Heart right ventricle (tissue), 16 donors: Measurements from ENCODE around the gene BCOR. TPM values are rescaled to one million over a fixed set of nuclear protein-coding genes. Genes with fewer than 3 reads are reported as not detected.

Experiments
- ATAC-seq, 8 donors: fragments of 200-7000 bp; cut with Tn5 transposase; one replicate each; pipeline ENCODE4 v1.9.1; 2020; ENCODE audit warnings: mild to moderate bottlenecking in 8 of 8, moderate library complexity in 8 of 8, moderate number of reproducible peaks in 1 of 8
- DNase-seq, 2 donors: peaks; one replicate each; pipeline ENCODE4 v3.0.0-alpha.2; 2020
- H3K27ac ChIP-seq, 10 donors: fragments of 200-600 bp; sonication (generic) in 2 of 10; one replicate each; pipeline versions ENCODE4 v1.5.0 to v1.8.0; 2020 to 2022; ENCODE audit warnings: mild to moderate bottlenecking in 3 of 10
- H3K27me3 ChIP-seq, 7 donors: fragments of 200-600 bp; one replicate each; pipeline ENCODE4 v1.8.0; 2021 to 2022; ENCODE audit warnings: mild to moderate bottlenecking in 2 of 7
- H3K36me3 ChIP-seq, 9 donors: fragments of 200-600 bp; sonication (generic) in 1 of 9; one replicate each; pipeline versions ENCODE4 v1.5.0 to v1.8.0; 2020 to 2022; ENCODE audit warnings: mild to moderate bottlenecking in 2 of 9
- H3K4me1 ChIP-seq, 9 donors: fragments of 200-600 bp; sonication (generic) in 1 of 9; one replicate each; pipeline versions ENCODE4 v1.5.0 to v1.8.0; 2020 to 2022; ENCODE audit warnings: mild to moderate bottlenecking in 4 of 9
- H3K4me3 ChIP-seq, 10 donors: fragments of 200-600 bp; sonication (generic) in 2 of 10; one replicate each; pipeline versions ENCODE4 v1.5.0 to v1.8.0; 2020 to 2022; ENCODE audit warnings: mild to moderate bottlenecking in 7 of 10, moderate library complexity in 2 of 10
- H3K9me3 ChIP-seq, 11 donors: fragments of 200-600 bp in 10 of 11; sonication (generic) in 2 of 11; one replicate each; pipeline versions ENCODE4 v1.5.0 to v1.8.0; 2013 to 2022; ENCODE audit warnings: mild to moderate bottlenecking in 2 of 11, control low read depth in 1 of 11, moderate library complexity in 1 of 11
- WGBS, 2 donors: extraction: QIAGEN DNeasy Blood & Tissue Kit; methylation state at CpG; one replicate each; pipeline ENCODE4 v1.1.7; 2013; ENCODE audit warnings: inconsistent platforms in 1 of 2; 5-methylcytosine and 5-hydroxymethylcytosine counted together
- intact Hi-C, 10 donors: fragments of 100-400 bp; cut with DNase I; formaldehyde crosslinking; loops; one replicate each; pipeline versions ENCODE4 v1.11.1 to v1.14.2; 2022
- polyA plus RNA-seq, 2 donors: library from polyadenylated mRNA; stranded (reverse); fragments of 200-250 nt; gene quantifications; one replicate each; pipeline ENCODE4 v1.2.3, GENCODE V29; 2013
- total RNA-seq, 10 donors: library from RNA; stranded (reverse); fragmentation: NEBNext Ultra II Directional in 3 of 10; extraction: Animal tissue kit (Norgen Biotek cat#: 25700) in 3 of 10; gene quantifications; one replicate each; pipeline versions ENCODE4 v1.2.1 to v1.2.4, GENCODE V29; 2021 to 2023
- TF ChIP-seq, protein P1 (sequence below), 9 donors: fragments of 200-600 bp; sonication (generic) in 2 of 9; IDR thresholded peaks; one replicate each; pipeline versions ENCODE4 v1.5.0 to v1.8.0; 2021 to 2022; ENCODE audit warnings: antibody characterized with exemption in 9 of 9, mild to moderate bottlenecking in 5 of 9, moderate library complexity in 1 of 9
- donor health status: Arrhythmogenic right ventricular cardiomyopathy.
- donor health status: ischemic (EF 13 %, LVEDD 7.1; RV severe dilation, severe dysfunction).
- donor health status: healthy with polysubstance abuse.
- donor health status: DM: no; HTN: yes; CAD: no.
- donor health status: DM: no; HTN: no; CAD: no.
- donor health status: ischemic (EF 25% LVEDD 6.9; RV normal size, moderate dysfunction).
- donor health status: ischemic (EF 25% LVEDD 5.7; RV mildly dilated, moderate dysfunction).
- donor health status: healthy.
- donor health status: DM: yes; HTN: yes; CAD: no.
- donor health status: Ischemic cardiomyopathy.
- donor health status: ischemic (EF 35%, LVEDD 5.7; RV mildly dilated, moderate dysfunction).
- donor health status: nonischemic (EF 11% LVEDD 7.7; RV severe dilation, severe dysfunction).
- donor health status: DM: yes; HTN: yes; CAD: no.
- donor health status: PGD.
- donor health status: ischemic (EF 29% LVEDD 5.4; RV normal size, mild dysfunction).
- donor health status: nonischemic (EF 23%, LVEDD 6.1; RV moderate dilation, normal function).

BCOR gene
- total and polyA plus RNA-seq, 12 donors: 9.1 to 27.2 (median 19.2) TPM

DNA sequence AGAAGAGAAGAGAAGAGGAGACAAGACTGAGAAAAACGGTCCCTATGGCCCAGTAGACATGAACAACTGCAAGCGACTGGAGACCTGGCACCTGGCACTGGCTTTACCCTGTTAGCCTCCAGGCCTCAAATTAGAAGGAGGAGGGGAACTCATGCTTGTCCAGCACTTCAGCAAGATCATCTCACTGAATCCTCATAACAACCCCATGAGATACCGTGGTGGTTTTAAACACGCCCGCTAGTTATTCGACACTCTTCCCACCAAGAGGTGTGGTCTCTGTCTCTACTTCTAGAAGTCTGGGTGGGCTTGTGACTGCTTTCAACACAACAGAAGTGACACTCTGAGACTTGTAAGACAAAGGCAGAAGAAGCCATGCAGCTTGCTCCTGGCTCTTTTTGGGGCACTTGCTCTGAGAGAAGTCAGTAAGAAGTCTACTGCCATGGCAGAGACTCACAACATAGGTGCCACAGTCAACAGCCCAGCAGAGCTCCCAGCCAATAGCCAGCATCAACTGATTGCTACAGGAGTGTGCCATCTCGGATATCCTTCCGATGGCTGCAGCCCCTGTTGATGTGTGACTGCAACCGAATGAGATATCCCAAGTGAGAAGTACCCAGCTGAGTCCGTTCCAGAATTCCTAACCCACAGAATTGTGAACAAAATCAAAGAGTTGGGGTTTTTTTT, 34.0 kb upstream of the BCOR start:
- no peaks in the 10 kb centered on the region for H3K9me3 ChIP-seq
- DNase-seq: no peak
- peak overlapping the region in 9 of 10 donors; percentile 48 to 81 (median 66) for H3K27ac ChIP-seq
- H3K4me3 ChIP-seq: no peak overlapping the region
- no peaks in the 10 kb centered on the region for H3K36me3 ChIP-seq
- TF ChIP-seq, protein P1, sequence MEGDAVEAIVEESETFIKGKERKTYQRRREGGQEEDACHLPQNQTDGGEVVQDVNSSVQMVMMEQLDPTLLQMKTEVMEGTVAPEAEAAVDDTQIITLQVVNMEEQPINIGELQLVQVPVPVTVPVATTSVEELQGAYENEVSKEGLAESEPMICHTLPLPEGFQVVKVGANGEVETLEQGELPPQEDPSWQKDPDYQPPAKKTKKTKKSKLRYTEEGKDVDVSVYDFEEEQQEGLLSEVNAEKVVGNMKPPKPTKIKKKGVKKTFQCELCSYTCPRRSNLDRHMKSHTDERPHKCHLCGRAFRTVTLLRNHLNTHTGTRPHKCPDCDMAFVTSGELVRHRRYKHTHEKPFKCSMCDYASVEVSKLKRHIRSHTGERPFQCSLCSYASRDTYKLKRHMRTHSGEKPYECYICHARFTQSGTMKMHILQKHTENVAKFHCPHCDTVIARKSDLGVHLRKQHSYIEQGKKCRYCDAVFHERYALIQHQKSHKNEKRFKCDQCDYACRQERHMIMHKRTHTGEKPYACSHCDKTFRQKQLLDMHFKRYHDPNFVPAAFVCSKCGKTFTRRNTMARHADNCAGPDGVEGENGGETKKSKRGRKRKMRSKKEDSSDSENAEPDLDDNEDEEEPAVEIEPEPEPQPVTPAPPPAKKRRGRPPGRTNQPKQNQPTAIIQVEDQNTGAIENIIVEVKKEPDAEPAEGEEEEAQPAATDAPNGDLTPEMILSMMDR (IDR thresholded peaks at IDR 0.05): no peak
- H3K27me3 ChIP-seq: no peaks in the 10 kb centered on the region
- WGBS, 2 donors: 72 to 78% methylated on average over 10 of the region's 10 CpGs
- ATAC-seq: peak in 7 of 8 donors; percentile 27 to 69 (median 61)
- H3K4me1 ChIP-seq: peaks cover 0 to 21% (median 0%) of the 10 kb centered on the region in 9 donors
- intact Hi-C loops: no loop called here

DNA sequence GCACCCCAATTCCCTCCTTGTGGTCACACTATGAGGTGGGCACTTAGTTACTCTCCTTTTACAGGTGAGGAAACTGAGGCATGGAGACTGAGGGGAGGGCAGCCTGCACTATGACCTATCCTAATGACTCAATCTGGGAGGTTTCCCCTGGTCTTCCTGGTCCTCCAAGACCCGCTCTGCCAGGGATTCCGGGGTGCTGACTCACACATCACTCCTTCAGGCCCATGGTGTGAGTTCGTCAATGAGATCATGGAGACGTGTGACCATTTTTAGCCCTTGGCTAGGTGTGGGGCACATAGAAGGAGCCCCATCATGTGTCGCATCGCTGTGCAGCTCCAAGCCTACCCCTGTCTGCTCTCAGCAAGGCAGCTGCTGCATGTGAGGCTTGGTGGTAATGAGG, 32.4 kb upstream of the BCOR start:
- intact Hi-C loops: no loop called here
- Histone ChIP-seq H3K9me3 (no peaks in the 10 kb centered on the region), H3K27ac (no peak overlapping the region), H3K4me3 (no peak overlapping the region), H3K36me3 (no peaks in the 10 kb centered on the region), H3K27me3 (no peaks in the 10 kb centered on the region), H3K4me1 (peaks cover 0 to 21% (median 0%) of the 10 kb centered on the region in 9 donors)
- ATAC-seq: peak in 3 of 8 donors; percentile 36 to 47 (median 38)
- TF ChIP-seq, protein P1 (IDR thresholded peaks at IDR 0.05): no peak
- no peak for DNase-seq
- WGBS, 2 donors: 80 to 90% methylated on average over 6 of the region's 6 CpGs

DNA sequence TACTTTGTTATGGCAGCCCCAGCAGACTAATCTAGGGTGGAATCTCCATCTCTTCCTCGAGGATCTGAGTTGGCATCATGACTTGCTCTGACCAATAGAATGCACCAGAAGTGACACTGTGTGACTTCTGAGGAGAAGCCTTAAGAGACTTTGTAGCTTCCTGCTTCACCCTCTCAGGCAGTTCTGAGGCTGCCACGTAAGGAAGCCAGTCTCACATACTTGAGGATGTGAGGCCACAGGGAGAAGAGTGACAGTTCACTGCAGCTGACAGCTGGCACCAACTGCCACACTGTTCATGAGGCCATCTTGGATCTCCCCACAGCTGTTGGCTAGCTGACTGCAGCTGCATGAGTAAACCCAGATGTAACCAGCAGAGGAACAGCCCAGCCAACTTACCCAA, 29.3 kb upstream of the BCOR start:
- no peak overlapping the region for H3K27ac ChIP-seq
- intact Hi-C loops: loop anchor here in 1 of 10 donors (2.0 kb wide), 1 partner anchor 40 kb away; no protein-coding TSS in a partner anchor
- no peak for ATAC-seq
- 72 to 80% methylated on average over 2 of the region's 2 CpGs for WGBS, 2 donors
- H3K4me1 ChIP-seq: peaks cover 0 to 12% (median 0%) of the 10 kb centered on the region in 9 donors
- no peak for DNase-seq
- no peaks in the 10 kb centered on the region for H3K36me3 ChIP-seq
- H3K4me3 ChIP-seq: no peak overlapping the region
- H3K27me3 ChIP-seq: no peaks in the 10 kb centered on the region
- TF ChIP-seq, protein P1 (IDR thresholded peaks at IDR 0.05): no peak
- no peaks in the 10 kb centered on the region for H3K9me3 ChIP-seq

DNA sequence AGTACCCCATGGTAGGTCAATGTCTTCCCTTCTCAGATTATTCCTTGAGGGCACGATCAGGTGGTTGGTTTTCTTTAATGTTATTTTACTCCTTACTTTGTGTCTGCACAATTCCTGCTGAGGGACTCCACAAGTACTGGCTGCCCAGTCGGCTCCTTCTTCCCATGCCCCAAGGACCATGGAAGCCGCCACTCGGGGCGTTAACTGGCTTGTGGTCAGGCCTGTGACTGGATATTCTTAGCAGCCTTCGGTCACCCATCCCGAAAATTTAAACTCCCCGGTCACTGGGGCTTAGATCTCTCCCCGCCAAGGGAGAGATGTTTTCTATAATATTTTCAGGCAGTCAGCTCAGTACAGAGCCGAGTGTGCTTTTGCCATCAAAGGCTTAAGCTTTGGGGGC, 24.7 kb upstream of the BCOR start:
- ATAC-seq (no peak), DNase-seq (no peak)
- TF ChIP-seq, protein P1 (IDR thresholded peaks at IDR 0.05): no peak
- Histone ChIP-seq H3K4me3 (no peak overlapping the region), H3K27me3 (no peaks in the 10 kb centered on the region), H3K27ac (no peak overlapping the region), H3K9me3 (no peaks in the 10 kb centered on the region), H3K4me1 (no peaks in the 10 kb centered on the region), H3K36me3 (no peaks in the 10 kb centered on the region)
- intact Hi-C loops: no loop called here
- 96 to 97% methylated on average over 10 of the region's 10 CpGs for WGBS, 2 donors
